Mesodermal cell (in vitro differentiated cells): ENCODE measurements around the gene TRPV5.

Experiments
- H3K27ac ChIP-seq: 2 replicates; pipeline ENCODE4 v1.7.0; 2013; ENCODE audit warnings: mild to moderate bottlenecking, low read depth, low read length, moderate library complexity; ENCODE audit not compliant: severe bottlenecking
- H3K36me3 ChIP-seq: 2 replicates; pipeline ENCODE4 v1.7.1; 2013; ENCODE audit warnings: mild to moderate bottlenecking, low read length, moderate library complexity; ENCODE audit not compliant: control insufficient read depth, insufficient read depth
- H3K4me1 ChIP-seq: one replicate; pipeline ENCODE4 v1.7.1; 2013; ENCODE audit warnings: mild to moderate bottlenecking, low read length; ENCODE audit not compliant: insufficient read depth, control insufficient read depth, poor library complexity, severe bottlenecking
- H3K4me3 ChIP-seq: 2 replicates; pipeline ENCODE4 v1.7.0; 2013; ENCODE audit warnings: low read length, control low read depth, mild to moderate bottlenecking; ENCODE audit not compliant: insufficient read depth, poor library complexity, severe bottlenecking; ENCODE audit errors: extremely low read depth
- H3K9me3 ChIP-seq: 2 replicates; pipeline ENCODE4 v1.7.1; 2013; ENCODE audit warnings: mild to moderate bottlenecking, low read length, moderate library complexity; ENCODE audit not compliant: control insufficient read depth
- WGBS, 2 experiments: methylation state at CpG; one replicate each; pipeline ENCODE4 v1.1.5; 2013; ENCODE audit warnings: missing lambda C conversion rate in 2 of 2; ENCODE audit not compliant: insufficient coverage in 2 of 2; 5-methylcytosine and 5-hydroxymethylcytosine counted together

Gene TRPV5

GRCh38 chr7:142940966-142941535 is 7.5 kb upstream of the TRPV5 start:
- H3K27ac ChIP-seq: no peak overlapping the region
- no peaks in the 10 kb centered on the region for H3K4me1 ChIP-seq
- WGBS, 2 experiments: 92% methylated on average over 9 to 10 of the region's 10 CpGs
- H3K36me3 ChIP-seq: no peaks in the 10 kb centered on the region
- no peaks in the 10 kb centered on the region for H3K9me3 ChIP-seq
- no peak overlapping the region for H3K4me3 ChIP-seq

GRCh38 chr7:142939226-142939910 is 5.8 kb upstream of the TRPV5 start, which contains the start of gene LLCFC1:
Gene LLCFC1 (plus strand): TSS chr7:142939484. CDS start chr7:142939622, 138 bp downstream.
- Histone ChIP-seq H3K27ac (no peak within 1 kb of the TSS), H3K36me3 (no peaks in the 10 kb centered on the region), H3K4me3 (no peak within 1 kb of the TSS), H3K4me1 (no peaks in the 10 kb centered on the region), H3K9me3 (no peaks in the 10 kb centered on the region)
- WGBS, 2 experiments: 65 to 68% methylated on average over 6 to 8 of the region's 10 CpGs

DNA sequence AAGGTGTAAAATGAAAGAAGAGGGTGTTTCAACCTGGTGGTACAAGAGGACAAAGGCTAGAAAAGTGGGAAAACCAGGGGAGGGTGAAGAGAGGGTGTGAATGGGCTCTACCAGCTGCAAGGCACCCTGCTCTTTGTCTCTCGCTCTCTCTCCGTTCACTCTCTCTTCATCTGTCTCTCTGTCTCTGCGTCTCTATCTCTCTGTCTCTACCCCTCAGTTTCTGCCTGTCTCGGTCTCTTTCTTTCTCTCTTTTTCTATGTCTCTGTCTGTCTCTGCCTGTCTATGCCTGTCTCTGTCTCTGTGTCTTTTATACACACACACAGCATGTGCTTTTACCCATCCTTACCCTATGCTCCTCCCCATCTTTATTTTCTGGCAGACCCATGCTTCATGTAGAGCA is 5.1 kb upstream of the TRPV5 start:
- Histone ChIP-seq H3K4me3 (no peak overlapping the region), H3K36me3 (no peaks in the 10 kb centered on the region), H3K27ac (no peak overlapping the region), H3K4me1 (no peaks in the 10 kb centered on the region), H3K9me3 (no peaks in the 10 kb centered on the region)
- 92 to 94% methylated on average over 4 of the region's 4 CpGs for WGBS, 2 experiments

- H3K4me3 ChIP-seq: no peak overlapping the region
- no peaks in the 10 kb centered on the region for H3K36me3 ChIP-seq
- 83 to 93% methylated on average over 10 of the region's 12 CpGs for WGBS, 2 experiments
- H3K9me3 ChIP-seq: no peaks in the 10 kb centered on the region
- no peak overlapping the region for H3K27ac ChIP-seq
- H3K4me1 ChIP-seq: no peaks in the 10 kb centered on the region
Observed at GRCh38 chr7:142935941-142936565, 2.5 kb upstream of the TRPV5 start.

DNA sequence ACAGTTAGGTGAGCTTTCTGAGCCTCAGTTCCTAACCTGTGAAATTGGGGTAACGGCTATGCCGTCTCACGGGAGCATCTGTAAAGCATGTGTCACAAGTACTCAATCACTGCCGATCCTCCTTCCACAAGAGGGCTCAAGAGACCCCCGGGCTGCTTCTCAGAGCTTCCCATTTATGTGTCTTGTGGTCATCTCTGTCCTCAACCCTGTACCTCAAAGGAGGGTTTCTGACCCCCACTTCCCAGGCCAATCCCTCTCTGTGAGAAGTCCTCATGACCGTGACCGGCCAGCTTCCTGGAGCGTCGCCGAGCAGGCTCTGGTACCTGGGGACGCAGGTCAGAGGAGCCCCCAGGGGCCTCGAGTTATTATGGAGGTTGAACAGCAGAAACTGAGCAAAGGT is 510 bp upstream of the TRPV5 start:
- 89 to 94% methylated on average over 11 to 12 of the region's 12 CpGs for WGBS, 2 experiments
- H3K27ac ChIP-seq: no peak overlapping the region
- no peaks in the 10 kb centered on the region for H3K9me3 ChIP-seq
- H3K4me1 ChIP-seq: no peaks in the 10 kb centered on the region
- no peaks in the 10 kb centered on the region for H3K36me3 ChIP-seq
- H3K4me3 ChIP-seq: no peak overlapping the region

GRCh38 chr7:142933092-142933475 is 462 bp downstream of the TRPV5 start:
- no peak overlapping the region for H3K27ac ChIP-seq
- 93 to 96% methylated on average over 5 to 6 of the region's 7 CpGs for WGBS, 2 experiments
- H3K4me3 ChIP-seq: no peak overlapping the region
- no peaks in the 10 kb centered on the region for H3K9me3 ChIP-seq
- no peaks in the 10 kb centered on the region for H3K4me1 ChIP-seq
- no peaks in the 10 kb centered on the region for H3K36me3 ChIP-seq

- H3K36me3 ChIP-seq: no peaks in the 10 kb centered on the region
- no peak overlapping the region for H3K27ac ChIP-seq
- H3K4me3 ChIP-seq: no peak overlapping the region
- no peaks in the 10 kb centered on the region for H3K4me1 ChIP-seq
- 54 to 70% methylated on average over 5 of the region's 5 CpGs for WGBS, 2 experiments
- H3K9me3 ChIP-seq: no peaks in the 10 kb centered on the region
Observed at GRCh38 chr7:142932386-142933091, 1.0 kb downstream of the TRPV5 start.

DNA sequence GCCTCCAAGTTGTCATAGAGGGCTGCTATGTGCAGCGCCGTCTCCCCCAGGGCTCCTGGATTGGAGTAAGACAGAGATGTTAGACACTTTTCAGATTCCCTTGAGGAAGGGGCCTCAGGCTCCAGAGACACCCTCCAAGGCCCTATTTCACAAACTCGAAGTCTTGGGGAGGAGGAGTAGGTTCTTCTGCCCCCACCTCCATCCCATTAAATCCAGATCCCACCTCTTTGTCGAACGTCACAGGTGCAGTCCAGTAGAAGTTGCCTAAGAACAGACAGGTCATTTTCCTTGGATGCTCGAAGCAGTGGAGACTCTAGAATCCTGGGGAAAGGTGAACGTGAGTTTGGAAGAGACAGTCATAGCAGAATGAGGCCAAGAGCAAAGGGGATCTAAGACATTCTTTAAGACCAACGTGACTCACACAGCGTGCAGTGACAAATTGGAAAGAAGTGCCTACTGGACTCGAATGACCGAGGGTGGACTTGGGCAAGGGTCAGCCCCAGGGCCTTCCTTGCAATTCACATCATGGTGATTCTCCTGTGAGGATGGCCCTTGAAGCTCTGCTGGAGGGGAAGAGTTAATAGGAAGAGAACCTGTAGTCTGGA is 3.3 kb downstream of the TRPV5 start:
- 89 to 96% methylated on average over 8 of the region's 11 CpGs for WGBS, 2 experiments
- Histone ChIP-seq H3K36me3 (no peaks in the 10 kb centered on the region), H3K4me3 (no peak overlapping the region), H3K4me1 (no peaks in the 10 kb centered on the region), H3K27ac (no peak overlapping the region), H3K9me3 (no peaks in the 10 kb centered on the region)

DNA sequence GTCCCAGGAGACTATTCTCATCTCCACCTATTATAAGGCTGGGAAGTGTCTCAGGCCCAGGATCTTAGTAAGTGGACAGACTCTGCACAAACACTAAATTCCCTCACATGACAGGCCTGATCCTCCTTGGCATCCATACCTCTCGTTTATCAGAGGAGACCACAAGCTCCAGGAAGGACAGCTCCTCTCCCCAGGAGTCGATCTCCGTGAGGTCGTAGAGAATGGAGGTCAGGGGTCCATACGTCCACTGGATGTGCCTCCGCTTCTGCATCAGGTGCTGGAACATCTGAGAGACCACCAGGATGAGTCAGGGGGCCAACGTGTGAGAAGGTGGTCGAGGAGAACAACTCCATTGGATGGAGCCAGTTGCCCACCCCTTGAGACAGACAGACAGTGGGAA is 5.6 kb downstream of the TRPV5 start:
- no peaks in the 10 kb centered on the region for H3K4me1 ChIP-seq
- H3K27ac ChIP-seq: no peak overlapping the region
- H3K4me3 ChIP-seq: no peak overlapping the region
- H3K9me3 ChIP-seq: no peaks in the 10 kb centered on the region
- H3K36me3 ChIP-seq: no peaks in the 10 kb centered on the region
- WGBS, 2 experiments: 70 to 80% methylated on average over 8 of the region's 8 CpGs

DNA sequence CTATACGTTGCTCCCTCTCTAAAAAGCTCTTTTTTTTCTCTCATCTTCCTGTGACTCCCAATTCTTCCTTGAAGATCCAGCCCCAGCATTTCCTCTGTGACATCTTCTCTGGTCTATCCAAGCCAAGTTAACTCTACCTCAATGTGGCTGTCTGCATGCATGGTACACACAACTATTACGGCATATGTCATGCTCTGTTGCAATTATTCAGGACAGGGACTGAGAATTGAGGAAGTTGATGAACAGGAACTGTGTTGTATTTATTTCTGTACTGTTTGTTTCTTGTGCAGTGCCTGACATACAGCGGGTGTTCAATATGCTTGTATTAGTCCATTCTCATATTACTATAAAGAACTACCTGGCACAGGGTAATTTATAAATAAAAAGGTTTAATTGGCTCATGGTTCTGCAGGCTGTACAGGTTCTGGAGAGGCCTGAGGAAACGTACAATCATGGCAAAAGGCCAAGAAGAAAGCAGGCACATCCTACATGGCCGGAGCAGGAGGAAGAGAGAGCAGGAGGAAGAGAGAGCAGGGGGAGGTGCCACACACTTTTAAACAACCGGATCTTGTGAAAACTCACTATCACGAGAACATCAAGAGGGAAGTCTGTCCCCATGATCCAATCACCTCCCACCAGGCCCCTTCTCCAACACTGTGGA is 6.3 kb downstream of the TRPV5 start:
- Histone ChIP-seq H3K9me3 (no peaks in the 10 kb centered on the region), H3K4me1 (no peaks in the 10 kb centered on the region), H3K36me3 (no peaks in the 10 kb centered on the region), H3K4me3 (no peak overlapping the region), H3K27ac (no peak overlapping the region)
- 80 to 86% methylated on average over 2 to 3 of the region's 7 CpGs for WGBS, 2 experiments
